ENCODE data around the gene TAGLN3.

Gene TAGLN3

GRCh38 chr3:111968319-111969054, 30.2 kb upstream of the TAGLN3 start:
- TF ChIP-seq, protein P1, sequence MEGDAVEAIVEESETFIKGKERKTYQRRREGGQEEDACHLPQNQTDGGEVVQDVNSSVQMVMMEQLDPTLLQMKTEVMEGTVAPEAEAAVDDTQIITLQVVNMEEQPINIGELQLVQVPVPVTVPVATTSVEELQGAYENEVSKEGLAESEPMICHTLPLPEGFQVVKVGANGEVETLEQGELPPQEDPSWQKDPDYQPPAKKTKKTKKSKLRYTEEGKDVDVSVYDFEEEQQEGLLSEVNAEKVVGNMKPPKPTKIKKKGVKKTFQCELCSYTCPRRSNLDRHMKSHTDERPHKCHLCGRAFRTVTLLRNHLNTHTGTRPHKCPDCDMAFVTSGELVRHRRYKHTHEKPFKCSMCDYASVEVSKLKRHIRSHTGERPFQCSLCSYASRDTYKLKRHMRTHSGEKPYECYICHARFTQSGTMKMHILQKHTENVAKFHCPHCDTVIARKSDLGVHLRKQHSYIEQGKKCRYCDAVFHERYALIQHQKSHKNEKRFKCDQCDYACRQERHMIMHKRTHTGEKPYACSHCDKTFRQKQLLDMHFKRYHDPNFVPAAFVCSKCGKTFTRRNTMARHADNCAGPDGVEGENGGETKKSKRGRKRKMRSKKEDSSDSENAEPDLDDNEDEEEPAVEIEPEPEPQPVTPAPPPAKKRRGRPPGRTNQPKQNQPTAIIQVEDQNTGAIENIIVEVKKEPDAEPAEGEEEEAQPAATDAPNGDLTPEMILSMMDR (IDR thresholded peaks at IDR 0.05), result no peak

DNA sequence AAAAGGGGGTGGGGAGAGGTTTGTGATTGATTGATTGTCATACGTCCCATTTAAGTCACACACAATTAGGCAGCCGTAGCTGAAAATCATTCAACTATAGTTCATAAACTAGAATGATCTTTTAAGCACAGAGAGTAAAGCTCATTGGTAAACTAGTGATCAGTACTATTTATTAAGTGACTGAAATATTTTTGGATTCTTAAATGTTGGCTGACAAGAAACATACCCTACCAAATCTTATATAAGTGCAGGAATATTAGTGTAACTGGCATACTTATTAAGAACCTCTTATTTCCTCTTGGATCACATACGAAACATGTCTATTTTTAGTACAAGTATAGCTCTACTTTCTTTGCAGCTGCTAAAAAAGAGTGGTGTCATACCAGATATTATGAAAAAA, 28.3 kb upstream of the TAGLN3 start:
- TF ChIP-seq, protein P1 (IDR thresholded peaks at IDR 0.05), result no peak

- TF ChIP-seq, protein P1 (IDR thresholded peaks at IDR 0.05), result no peak
Measured at GRCh38 chr3:111971533-111972130, 27.1 kb upstream of the TAGLN3 start.

DNA sequence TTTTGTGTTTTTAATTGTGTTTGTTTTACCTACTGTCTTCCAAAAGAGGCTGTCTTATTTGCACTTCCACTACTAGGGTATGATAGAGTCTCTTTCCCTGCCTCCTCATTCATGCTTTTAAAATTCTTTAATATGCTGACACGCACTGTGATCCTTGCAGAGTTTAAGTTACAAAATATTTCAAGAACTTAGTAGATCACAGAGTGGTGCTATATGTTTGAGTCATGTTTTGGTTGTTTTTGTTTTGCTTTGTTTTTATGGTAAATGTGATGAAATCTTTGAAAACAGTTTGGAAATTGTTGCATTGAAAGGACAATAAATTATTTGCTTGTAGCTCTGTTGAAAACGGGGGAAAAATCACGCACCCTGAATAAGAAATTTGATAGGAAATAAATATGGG, 25.8 kb upstream of the TAGLN3 start:
- TF ChIP-seq, protein P1 (IDR thresholded peaks at IDR 0.05), result no peak

DNA sequence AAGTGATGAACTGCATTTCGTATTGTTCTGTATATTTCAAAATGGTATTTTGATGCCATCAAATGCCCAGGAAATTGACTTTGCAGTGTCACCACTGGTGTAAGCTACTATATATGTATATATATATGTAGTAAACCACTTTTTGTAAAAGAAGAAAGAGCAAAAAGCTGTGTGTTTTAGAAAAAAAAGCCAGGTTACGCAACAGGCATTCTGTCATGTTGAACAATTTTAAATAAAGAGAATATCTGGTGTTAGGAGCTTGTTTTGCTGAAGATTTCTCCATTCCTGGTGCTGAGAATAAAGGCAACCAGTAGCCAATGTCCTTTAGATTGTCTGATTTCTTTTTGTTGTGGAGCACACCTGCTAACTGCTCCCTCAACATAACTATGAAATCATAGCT, 23.6 kb upstream of the TAGLN3 start:
- TF ChIP-seq, protein P1 (IDR thresholded peaks at IDR 0.05), result no peak

DNA sequence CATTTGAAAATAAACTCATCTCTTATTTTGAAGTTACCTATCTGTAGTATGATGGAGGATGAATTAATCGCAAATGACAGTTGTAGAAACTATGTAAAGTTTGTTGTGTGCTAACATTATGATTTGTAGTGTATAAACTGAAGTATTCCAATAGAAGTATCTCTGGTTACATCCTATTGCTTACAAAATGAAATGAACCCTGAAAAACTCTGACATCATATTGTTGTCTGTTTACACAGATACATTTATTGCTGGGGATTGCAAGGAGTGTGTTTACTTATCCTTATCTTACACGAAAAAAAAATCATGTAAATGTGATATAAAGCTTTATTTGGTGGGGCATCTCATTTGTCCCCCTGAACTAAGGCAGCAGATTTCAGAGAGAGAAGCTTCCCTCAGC, 22.5 kb upstream of the TAGLN3 start:
- TF ChIP-seq, protein P1 (IDR thresholded peaks at IDR 0.05), result no peak

DNA sequence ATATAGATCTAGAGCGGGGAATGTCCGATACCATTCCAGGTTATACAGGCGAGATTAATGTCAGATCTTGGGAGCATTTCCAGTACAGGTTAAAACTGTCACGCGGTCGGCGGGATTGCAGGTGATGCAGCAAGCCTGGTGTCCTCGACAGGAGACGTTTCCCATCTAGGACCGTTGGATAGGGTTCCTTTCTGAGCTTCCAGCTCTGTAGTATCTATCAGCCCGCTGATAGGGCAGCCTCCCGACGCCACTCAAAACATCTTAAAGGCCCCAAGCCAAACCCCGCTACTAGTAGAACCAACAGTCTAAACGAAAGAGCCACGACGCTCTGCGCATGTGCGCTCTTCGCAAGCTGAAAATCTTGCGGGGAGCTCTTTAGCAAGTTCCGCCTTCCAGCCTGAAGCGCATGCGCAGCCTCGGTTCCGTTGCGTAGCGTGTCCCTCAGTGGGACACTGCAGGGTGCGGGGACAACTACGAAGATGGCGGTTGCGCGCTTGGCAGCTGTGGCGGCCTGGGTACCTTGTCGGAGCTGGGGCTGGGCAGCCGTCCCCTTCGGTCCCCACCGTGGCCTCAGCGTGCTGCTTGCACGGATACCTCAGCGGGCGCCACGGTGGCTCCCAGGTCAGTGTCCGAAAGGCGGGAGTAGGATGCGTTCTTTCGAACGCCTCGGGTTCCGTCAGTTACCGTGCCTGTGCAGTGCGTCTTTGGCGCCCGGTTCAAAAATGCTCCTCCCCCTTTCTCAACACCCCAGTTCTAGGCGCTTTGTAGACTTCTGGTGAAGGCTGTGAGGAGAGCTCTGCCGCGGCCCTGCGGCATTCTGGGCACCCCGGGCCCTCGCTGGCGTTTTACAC, 19.9 kb upstream of the TAGLN3 start, which contains the start of gene ABHD10:
ABHD10 (plus strand) TSS at position 444 of the 851 bp plus-strand sequence; CDS start at position 480, 36 bp downstream.
- TF ChIP-seq, protein P1 (IDR thresholded peaks at IDR 0.05), result no peak

Measured in LNCAP (cell line).